C4-2B (cell line): ENCODE data around the gene PACSIN2.

Experiments used
- H3K27ac ChIP-seq: fragments of 450-650 bp; 2 replicates; pipeline ENCODE4 v1.5.1; 2017
- CTCF ChIP-seq: fragments of 450-650 bp; conservative IDR thresholded peaks from 2 replicates; pipeline ENCODE4 v1.5.1; 2017; ENCODE audit warnings: mild to moderate bottlenecking
- ZFX ChIP-seq: fragments of 450-650 bp; IDR thresholded peaks from 2 replicates; pipeline ENCODE4 v1.6.1; 2017

PACSIN2 gene

GRCh38 chr22:43002202-43002586 lies 12.8 kb downstream of the PACSIN2 start:
- no peak for TF ChIP-seq CTCF
- no peak for TF ChIP-seq ZFX
- no peak overlapping the region; the same call in 1 of the 2 replicates for H3K27ac ChIP-seq

- H3K27ac ChIP-seq: peak overlapping the region; percentile 19
- TF ChIP-seq ZFX (no peak), CTCF (no peak)
These were observed 13.4 kb downstream of the PACSIN2 start for GRCh38 chr22:43001271-43002201.

GRCh38 chr22:43000441-43001175 lies 14.3 kb downstream of the PACSIN2 start:
- no peak overlapping the region; the same call in 1 of the 2 replicates for H3K27ac ChIP-seq
- no peak for TF ChIP-seq CTCF
- TF ChIP-seq ZFX: no peak

- TF ChIP-seq CTCF (no peak), ZFX (no peak)
- H3K27ac ChIP-seq: peak overlapping the region; percentile 100
These were observed 17.3 kb downstream of the PACSIN2 start for GRCh38 chr22:42997582-42998090.

- peak overlapping the region; percentile 100 for H3K27ac ChIP-seq
- TF ChIP-seq CTCF (no peak), ZFX (peak; percentile 46; the same call in 1 of the 2 replicates)
These were observed 18.1 kb downstream of the PACSIN2 start for GRCh38 chr22:42996646-42997365.

GRCh38 chr22:42995654-42996053 lies 19.3 kb downstream of the PACSIN2 start:
- peak overlapping the region; percentile 100 for H3K27ac ChIP-seq

- H3K27ac ChIP-seq: peak overlapping the region; percentile 100
- TF ChIP-seq CTCF (no peak), ZFX (no peak)
These were observed 19.9 kb downstream of the PACSIN2 start for GRCh38 chr22:42994917-42995562.
